AG09309 (cell line): ENCODE data around the gene TMBIM6.

ENCODE experiments used
- DNase-seq: peaks from one replicate; pipeline ENCODE4 v3.0.0-alpha.2; 2010; ENCODE audit warnings: low read depth
- H3K4me3 ChIP-seq: 2 replicates; pipeline ENCODE4 v1.5.1; 2011; ENCODE audit warnings: mild to moderate bottlenecking, low read depth, low read length, moderate library complexity; ENCODE audit not compliant: control insufficient read depth
- CTCF ChIP-seq: IDR thresholded peaks from 2 replicates; pipeline ENCODE4 v1.5.1; 2011; ENCODE audit warnings: mild to moderate bottlenecking, low read depth, low read length, inconsistent platforms; ENCODE audit not compliant: insufficient read depth, control insufficient read depth; ENCODE audit errors: missing control alignments

TMBIM6 gene, protein sequence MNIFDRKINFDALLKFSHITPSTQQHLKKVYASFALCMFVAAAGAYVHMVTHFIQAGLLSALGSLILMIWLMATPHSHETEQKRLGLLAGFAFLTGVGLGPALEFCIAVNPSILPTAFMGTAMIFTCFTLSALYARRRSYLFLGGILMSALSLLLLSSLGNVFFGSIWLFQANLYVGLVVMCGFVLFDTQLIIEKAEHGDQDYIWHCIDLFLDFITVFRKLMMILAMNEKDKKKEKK

GRCh38 chr12:49740930-49741881 lies at the start of gene TMBIM6:
TSS of gene TMBIM6 (plus strand) at chr12:49741557. CDS start at chr12:49752494, 10,937 bp downstream.
- DNase-seq: peak; percentile 100
- peak; percentile 90 for TF ChIP-seq CTCF
- H3K4me3 ChIP-seq: peak within 1 kb of the TSS; percentile 76

- H3K4me3 ChIP-seq: no peak overlapping the region
- TF ChIP-seq CTCF: no peak
- DNase-seq: no peak
Measured at GRCh38 chr12:49692851-49693250, 48.5 kb upstream of the TMBIM6 start.

DNA sequence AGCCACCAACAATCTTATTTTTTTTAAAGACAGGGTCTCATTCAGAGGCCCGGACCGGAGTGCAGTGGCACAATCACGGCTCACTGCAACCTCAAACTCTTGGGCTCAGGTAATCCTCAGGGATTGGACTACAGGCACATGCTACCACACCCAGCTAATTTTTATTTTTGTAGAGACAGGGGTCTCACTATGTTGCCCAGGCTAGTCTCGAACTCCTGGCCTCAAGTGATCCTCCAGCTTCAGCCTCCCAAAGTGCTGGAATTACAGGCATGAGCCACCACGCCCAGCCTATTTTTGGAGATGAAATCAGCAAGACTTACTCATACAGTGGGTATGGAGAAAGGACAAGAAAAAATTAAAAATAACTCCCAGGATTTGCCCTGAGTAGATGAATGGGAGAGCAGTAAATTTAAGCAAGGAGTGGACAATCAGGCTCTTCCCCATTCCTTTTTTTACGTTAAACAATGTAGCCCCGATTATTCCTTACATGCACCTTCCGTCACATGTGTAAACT lies 47.4 kb upstream of the TMBIM6 start:
- DNase-seq: no peak
- no peak for TF ChIP-seq CTCF
- no peak overlapping the region for H3K4me3 ChIP-seq

- DNase-seq: no peak
- no peak for TF ChIP-seq CTCF
- H3K4me3 ChIP-seq: no peak overlapping the region
Measured at GRCh38 chr12:49696723-49697122, 44.6 kb upstream of the TMBIM6 start.

DNA sequence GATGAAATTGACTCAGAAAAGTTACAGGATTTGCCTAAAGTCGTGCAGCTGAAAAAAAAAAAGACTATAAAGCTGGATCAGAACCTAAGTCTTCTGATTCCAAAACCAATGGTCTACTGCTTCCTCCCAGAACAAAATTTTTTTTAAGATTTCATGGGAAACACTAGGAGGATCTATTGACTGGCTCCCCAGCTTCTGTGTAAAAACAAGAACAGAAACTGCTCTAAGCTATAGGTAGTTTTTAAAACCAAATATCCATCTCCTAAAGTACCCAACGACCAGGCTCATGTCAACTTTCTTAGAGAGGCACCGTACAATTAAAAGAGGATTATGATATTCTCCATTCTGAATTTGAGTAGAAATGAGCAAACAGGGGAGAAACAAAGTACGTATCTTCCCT lies 43.5 kb upstream of the TMBIM6 start:
- TF ChIP-seq CTCF: no peak
- DNase-seq: no peak
- H3K4me3 ChIP-seq: no peak overlapping the region

DNA sequence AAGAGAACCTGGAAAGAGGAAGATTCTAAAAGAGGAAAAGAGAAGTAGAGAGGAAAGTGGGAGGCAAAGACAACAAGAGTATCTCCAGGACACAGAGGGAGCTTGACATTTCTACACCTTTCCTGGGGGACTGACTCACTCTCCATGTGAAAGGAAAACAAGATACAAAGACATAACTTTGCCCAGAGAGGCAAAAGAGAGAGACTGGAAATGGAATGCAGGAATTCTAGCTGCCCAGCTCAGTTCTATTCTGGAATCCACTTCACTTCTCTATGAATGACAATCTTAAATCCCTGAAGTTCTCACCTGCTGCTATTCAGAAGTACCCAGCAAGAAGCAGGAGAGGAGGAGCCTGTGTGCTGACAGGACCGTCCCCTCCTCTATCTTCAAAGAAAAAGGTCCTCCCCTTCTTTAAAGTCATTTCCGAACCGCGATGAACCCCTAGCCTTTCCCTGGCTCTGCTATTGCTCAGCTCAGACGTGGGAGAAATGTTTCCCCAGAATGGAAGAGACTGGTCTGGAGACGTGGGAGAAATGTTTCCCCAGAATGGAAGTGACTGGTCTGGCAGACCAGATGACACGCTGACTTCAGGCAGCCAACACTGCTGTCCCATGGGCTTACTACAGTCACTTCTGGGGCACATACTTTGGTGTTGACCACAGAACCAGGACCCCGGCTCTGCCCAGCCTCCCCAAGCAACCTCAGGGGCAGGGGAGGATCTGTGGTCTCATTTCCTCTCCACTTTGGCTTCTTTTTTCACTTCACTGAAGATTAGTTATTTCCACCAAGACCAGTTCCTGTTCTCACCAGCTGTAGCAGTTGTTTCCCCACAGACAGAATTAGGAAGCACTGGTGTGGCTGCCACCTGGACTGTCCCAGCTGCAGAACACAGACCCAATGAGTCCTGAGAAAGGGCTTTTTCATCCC lies 42.5 kb upstream of the TMBIM6 start:
- no peak for TF ChIP-seq CTCF
- no peak for DNase-seq
- peak overlapping the region; percentile 17 for H3K4me3 ChIP-seq
